Stimulated activated CD8-positive, alpha-beta memory T cell treated with anti-CD3 and anti-CD28 coated beads, Interleukin-12 subunit alpha, Interleukin-12 subunit beta, amount 100 ng/mL, for 24 hours (primary cell): ENCODE results near the gene NOL11.
"Not testable (repeated sequence)": the region's sequence is repeated elsewhere in the genome, so short reads cannot be mapped to it uniquely, and the experiment has no call there.

Source experiments
- DNase-seq: peaks from one replicate; pipeline ENCODE4 v3.0.0-alpha.2; 2020; ENCODE audit errors: extremely low read depth

Gene NOL11

DNA sequence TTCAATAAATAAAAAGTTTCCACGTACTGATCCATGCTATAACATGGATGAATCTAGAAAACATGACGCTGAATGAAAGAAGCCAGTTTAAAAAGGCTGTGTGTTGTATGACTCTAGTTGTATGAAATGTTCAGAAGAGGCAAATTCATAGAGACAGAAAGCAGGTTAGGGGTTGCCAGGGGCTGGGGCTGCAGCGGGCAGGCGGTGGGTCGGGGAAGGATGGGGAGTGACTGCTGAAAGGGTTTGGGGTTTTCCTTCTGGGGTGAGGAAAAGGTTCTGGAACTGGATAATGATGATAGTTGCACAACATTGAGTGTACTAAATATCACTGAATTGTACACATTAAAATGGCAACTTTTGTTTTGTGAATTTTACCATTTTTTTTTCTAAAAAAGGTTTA, 36.3 kb downstream of the NOL11 start:
- no peak for DNase-seq

DNA sequence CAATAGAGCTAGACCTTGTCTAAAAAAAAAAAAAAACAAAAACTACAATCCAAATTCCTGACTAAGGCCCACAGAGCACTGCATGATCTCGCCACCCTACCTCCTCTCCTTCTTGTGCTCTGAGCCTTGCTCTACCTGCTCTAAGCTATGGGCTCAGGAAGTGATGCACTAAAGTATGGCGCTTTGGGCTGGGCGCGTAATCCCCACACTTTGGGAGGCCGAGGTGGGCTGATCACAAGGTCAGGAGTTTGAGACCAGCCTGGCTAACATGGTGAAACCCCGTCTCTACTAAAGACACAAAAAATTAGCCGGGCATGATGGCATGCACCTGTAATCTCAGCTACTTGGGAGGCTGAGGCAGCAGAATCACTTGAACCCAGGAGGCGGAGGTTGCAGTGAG, 37.0 kb downstream of the NOL11 start:
- not testable (repeated sequence) for DNase-seq

DNA sequence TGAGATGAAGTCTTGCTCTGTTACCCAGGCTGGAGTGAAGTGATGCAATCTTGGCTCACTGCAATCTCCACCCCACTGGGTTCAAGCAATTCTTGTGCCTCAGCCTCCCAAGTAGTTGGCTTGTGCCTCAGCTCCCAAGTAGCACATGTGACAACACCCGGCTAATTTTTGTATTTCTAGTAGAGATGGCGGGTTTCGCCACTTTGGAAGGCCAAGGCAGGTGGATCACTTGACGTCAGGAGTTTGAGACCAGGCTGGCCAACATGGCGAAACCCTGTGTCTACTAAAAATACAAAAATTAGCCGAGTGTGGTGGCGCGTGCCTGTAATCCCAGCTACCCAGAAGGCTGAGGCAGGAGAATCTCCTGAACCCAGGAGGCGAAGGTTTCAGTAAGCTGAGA, 39.0 kb downstream of the NOL11 start:
- DNase-seq: not testable (repeated sequence)

DNA sequence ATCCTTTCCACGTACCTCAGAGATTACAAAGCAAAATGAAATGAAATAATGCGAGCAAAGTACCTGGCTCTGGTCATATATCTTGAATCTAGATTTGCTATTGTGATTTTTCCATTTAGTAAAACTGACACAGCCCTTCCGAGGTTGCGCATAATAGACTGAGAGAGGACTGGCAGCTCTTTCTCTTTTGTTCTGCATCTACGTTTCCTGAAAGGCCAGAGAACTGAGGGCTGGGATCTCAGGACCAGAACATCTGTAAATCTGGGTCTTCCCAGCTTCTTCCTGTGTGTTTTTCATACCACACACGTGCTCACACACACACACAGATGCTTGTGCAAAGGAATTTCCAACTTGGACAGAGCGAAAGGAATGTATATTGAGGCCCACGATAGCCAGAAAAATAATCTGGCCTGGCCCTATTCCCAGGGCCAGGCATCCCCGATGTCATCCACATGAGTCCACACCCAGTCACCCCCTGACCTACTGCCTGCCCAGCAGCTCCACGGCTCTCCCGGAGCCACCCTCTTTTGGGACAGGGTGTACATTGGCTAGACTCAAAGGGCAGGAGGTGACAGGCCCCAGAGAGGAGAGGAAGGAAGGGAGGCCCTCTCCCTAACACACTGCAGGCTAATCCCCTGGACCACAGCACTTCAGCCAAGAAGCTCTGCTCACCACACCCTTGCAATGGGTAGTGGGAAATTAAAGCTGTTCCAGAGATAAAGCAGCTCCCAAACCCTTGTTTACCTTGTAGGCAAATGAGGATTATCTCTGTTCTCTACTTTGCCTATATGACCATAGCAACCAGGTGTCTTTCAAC, 41.8 kb downstream of the NOL11 start:
- no peak for DNase-seq

DNA sequence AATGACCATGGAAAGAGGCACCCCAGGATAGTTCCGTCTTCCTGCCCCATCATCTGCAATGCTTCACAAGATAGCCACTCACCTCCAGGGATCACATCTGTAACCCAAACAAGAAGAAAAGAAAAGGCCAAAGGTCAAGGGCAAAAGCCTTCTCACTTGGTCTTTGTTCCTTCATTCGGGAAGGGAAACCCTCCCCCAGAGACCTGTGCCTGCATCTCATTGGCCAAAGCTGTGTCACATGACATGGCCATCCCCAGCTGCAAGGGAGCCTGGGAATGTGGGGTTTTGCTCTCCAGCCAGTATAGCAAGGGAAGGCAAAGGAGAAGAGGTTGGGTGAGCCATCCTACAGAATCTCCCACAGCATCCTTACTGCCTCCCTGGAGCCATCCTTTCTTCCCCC, 47.9 kb downstream of the NOL11 start:
- DNase-seq: no peak

DNA sequence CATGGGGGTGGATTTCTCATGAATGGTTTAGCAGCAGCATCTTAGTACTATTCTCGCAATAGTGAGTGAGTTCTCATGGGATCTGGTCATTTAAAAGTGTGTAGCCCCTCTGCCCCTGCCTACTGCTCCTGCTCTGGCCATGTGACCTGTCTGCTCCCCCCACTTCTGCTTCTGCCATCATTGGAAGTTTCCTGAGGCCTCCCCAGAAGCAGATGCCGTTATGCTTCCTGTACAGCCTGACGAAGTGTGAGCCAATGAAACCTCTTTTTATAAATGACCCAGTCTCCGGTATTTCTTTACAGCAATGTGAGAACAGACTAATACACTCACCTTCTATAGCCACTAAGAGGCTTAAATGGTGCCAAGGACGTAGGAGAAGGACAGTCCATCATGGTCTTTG, 51.5 kb downstream of the NOL11 start:
- DNase-seq: no peak

DNA sequence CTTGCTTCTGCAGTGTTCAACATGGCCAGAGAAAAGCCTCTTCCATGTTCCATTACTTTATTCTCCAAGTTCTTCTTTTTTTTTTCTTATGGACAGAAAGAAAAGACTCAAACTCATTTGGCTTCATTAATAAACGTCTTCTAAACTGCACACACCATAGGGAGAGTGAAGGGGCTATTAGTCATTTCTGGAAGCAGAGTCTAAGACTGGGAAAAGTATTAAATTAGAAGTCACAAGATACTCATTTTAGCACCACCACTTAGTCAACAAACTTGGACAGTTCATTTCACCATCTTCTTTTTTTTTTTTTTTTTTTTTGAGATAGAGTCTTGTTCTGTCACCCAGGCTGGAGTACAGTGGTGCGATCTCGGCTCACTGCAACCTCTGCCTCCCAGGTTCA, 52.8 kb downstream of the NOL11 start:
- no peak for DNase-seq

DNA sequence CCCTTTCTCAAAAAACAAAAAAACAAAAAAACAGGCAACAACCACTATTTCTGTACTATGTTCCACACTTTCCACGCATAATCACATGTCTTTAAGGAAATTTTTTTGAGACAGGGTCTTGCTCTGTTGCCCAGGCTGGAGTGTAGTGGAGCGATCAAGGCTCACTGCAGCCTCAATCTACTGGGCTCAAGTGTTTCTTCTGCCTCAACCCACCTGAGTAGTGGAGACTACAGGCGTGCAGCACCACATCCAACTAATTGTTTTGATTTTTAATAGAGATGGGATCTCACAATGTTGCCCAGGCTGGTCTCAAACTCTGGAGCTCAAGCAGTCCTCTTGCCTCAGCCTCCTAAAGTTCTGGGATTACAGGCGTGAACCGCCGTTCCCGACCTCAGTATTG, 54.9 kb downstream of the NOL11 start:
- DNase-seq: no peak

DNA sequence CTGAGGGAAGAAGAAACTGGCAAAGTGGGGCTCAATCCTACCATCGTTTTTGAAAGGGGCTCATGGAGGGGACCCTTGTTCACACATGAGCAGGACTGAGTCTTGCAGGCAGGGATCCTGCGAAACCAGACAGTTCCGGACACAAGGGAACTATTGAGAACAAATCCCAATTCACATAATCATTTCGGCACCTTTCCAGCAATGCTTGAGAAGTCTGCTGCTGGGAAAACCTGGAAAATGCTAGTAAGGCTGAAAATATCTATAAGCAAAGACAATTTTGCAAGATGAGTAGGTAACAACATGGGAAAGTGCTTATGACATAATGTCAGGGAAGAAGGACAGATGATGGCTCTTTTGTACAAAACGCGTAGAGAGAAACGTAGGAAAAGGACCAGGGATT, 55.5 kb downstream of the NOL11 start:
- DNase-seq: no peak

DNA sequence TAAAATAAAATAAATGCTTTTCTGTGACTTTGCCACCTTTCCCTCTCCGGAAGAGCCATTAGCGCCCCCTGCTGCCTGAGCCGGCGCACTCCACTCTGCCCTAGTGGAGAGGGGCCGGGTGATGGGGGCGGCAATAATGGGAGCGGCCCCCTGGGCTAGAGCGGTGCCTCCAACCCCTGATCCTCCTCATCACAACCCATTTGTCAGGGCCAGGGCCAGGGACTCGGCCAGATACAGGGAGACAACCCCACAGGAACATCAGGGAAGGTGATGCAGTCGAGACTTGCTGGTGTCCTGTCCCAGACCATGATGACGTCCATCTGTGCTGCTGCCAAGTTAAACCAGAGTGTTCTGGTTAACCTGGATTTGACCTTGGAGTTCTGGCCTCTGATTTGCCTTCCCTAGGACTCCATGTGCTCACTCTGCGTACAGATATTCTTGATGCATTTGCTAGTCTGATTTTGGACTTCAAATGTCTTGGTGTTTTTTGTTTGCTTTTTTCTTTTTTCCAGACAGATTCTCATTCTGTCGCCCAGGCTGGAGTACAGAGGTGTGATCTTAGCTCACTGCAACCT, 61.4 kb downstream of the NOL11 start:
- DNase-seq: no peak

DNA sequence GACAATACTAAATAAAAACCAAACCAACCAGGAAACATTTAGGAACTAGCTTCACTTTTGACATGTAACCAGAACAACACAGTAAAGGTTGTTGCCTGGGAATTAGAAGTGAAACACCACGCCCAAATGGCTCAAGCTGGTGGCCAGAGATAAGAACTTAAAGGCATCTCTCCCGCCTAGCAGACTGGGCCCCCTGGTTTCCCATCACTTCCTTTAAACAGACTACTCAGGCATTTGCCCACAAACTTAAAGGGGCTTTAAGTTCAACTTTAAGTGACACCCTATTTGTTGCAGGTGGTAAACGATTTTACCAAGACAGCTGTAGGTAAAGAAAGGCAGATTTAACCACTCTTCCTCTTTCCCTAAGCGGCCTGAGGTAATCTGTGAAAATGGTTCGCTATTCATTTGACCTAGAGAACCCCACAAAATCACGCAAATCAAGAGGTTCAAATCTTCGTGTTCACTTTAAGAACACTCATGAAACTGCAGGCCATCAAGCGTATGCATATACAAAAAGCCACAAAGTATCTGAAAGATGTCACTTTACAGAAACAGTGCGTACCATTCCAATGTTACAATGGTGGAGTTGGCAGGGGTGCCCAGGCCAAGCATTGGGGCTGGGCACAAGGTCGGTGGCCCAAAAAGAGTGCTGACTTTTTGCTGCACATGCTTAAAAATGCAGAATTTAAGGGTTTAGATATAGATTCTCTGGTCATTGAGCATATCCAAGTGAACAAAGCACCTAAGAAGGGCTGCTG, 66.8 kb downstream of the NOL11 start:
- DNase-seq: no peak

DNA sequence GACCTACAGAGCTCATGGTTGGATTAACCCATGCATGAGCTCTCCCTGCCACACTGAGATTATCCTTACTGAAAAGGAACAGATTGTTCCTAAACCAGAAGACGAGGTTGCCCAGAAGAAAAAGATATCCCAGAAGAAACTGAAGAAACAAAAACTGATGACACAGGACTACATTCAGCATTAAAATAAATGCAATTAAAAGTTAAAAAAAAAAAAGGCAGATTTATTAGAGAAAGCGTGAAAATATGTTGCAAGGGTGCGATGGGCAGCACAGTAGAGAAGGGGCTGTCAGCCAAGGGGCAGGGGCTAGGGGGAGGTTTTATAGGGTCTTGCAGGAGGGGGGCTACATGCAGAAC, 67.4 kb downstream of the NOL11 start:
- DNase-seq: no peak

DNA sequence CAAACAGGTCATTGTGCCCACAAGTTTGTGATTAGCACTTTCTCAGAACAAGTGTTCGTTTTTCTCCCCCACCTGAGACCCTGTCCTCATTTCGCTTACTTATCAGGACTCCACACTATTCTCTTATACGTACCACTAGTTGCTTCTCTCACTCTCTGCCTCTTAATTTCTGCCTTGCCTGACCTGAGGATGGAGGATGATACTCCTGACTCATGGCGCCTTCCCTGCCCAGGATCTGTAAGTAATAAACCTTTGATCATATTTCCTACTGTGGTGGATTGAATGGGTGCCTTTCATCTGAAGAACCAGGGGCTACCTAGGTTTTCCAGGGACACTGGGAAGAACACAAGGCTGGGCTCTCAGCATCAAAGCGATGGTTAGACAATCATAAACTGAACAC, 67.8 kb downstream of the NOL11 start:
- no peak for DNase-seq
